ENCODE measurements around the gene IBA57. TPM values are rescaled to one million over a fixed set of nuclear protein-coding genes. Genes with fewer than 3 reads are reported as not detected.

Gene IBA57
- total RNA-seq, 1 donor from 2014 or later = 14.5 TPM

DNA sequence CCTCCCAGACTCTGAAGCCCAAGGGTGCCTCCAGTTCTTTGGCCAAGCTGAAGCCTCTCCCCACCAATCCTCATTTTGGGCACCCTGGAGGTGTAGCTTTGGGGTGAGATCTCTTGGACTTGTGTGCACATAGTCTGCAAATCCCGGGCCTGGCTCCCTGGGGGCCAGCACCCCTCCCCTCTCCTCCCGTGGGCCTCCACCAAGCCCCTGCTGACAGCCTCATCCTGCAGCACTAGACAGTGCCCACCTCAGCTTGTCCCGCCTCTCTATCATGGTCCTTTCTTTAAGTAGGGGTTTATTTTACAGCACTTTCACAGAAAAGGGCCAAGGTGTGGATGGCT is 12.7 kb upstream of the IBA57 start:
- H3K27ac Mint-ChIP-seq = no peak overlapping the region
- CTCF ChIA-PET = interaction anchor here (1.0 kb wide), 1 partner anchor 22 kb away, joined by 3 read pairs; no protein-coding TSS in a partner anchor
- DNase-seq = no peak
- no peaks in the 10 kb centered on the region for H3K9me3 Mint-ChIP-seq
- no peak overlapping the region for H3K4me3 Mint-ChIP-seq
- intact Hi-C loops (cut with micrococcal nuclease) = no loop called here
- no peaks in the 10 kb centered on the region for H3K27me3 Mint-ChIP-seq
- TF ChIP-seq, protein P1, sequence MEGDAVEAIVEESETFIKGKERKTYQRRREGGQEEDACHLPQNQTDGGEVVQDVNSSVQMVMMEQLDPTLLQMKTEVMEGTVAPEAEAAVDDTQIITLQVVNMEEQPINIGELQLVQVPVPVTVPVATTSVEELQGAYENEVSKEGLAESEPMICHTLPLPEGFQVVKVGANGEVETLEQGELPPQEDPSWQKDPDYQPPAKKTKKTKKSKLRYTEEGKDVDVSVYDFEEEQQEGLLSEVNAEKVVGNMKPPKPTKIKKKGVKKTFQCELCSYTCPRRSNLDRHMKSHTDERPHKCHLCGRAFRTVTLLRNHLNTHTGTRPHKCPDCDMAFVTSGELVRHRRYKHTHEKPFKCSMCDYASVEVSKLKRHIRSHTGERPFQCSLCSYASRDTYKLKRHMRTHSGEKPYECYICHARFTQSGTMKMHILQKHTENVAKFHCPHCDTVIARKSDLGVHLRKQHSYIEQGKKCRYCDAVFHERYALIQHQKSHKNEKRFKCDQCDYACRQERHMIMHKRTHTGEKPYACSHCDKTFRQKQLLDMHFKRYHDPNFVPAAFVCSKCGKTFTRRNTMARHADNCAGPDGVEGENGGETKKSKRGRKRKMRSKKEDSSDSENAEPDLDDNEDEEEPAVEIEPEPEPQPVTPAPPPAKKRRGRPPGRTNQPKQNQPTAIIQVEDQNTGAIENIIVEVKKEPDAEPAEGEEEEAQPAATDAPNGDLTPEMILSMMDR (IDR thresholded peaks at IDR 0.05) = no peak
- no peak for ATAC-seq (ENCODE audit: low read depth)
- peaks cover 2% of the 10 kb centered on the region for H3K4me1 Mint-ChIP-seq
- POLR2A ChIA-PET = interaction anchor here (0.7 to 1.7 kb wide), 2 partner anchors 13 to 977 kb away, joined by 3 to 9 read pairs; partner anchors contain the start of gene IBA57
- peaks cover 3% of the 10 kb centered on the region for H3K36me3 Mint-ChIP-seq (ENCODE audit: low read depth)

DNA sequence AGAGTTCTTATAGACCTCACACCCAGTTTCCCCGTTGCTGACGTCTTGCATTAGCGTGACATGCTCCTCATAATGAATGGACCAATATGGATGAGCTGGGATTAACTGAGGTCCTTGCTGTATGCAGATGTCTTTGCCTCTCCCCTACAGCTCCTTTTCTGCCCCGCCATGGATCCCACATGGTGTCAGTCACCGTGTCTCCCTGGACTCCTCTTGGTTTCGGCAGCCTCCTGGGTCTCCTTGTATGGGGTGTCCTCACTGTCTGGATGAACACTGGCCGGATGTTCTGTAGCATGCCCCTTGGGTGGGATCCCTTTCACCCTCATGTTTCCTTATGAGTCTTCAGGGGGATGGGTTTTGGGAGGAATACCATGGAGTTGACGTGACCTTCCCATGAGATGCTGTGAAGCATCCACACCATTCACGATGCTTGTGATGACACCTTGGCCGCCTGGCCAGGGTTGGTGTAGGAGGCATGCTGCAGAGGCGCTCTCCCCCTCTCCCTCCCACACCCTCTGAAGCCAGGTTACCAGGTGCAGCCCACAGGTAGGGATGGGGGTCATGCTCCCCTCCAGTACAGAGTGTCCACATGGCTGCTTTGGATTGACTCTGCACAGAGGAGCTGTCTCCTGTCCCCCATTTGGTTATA is 11.5 kb upstream of the IBA57 start:
- Mint-ChIP-seq H3K36me3 (ENCODE audit: low read depth) (no peaks in the 10 kb centered on the region), H3K4me3 (no peak overlapping the region), H3K4me1 (peaks cover 2% of the 10 kb centered on the region), H3K27ac (no peak overlapping the region), H3K9me3 (no peaks in the 10 kb centered on the region), H3K27me3 (no peaks in the 10 kb centered on the region)
- TF ChIP-seq, protein P1 (IDR thresholded peaks at IDR 0.05) = no peak
- intact Hi-C loops (cut with micrococcal nuclease) = no loop called here
- DNase-seq (no peak), ATAC-seq (ENCODE audit: low read depth) (no peak)
- ChIA-PET CTCF (no interaction called here), POLR2A (interaction anchor here (1.7 kb wide), 1 partner anchor 11 kb away, joined by 9 read pairs; the partner anchor contains the start of gene IBA57)

DNA sequence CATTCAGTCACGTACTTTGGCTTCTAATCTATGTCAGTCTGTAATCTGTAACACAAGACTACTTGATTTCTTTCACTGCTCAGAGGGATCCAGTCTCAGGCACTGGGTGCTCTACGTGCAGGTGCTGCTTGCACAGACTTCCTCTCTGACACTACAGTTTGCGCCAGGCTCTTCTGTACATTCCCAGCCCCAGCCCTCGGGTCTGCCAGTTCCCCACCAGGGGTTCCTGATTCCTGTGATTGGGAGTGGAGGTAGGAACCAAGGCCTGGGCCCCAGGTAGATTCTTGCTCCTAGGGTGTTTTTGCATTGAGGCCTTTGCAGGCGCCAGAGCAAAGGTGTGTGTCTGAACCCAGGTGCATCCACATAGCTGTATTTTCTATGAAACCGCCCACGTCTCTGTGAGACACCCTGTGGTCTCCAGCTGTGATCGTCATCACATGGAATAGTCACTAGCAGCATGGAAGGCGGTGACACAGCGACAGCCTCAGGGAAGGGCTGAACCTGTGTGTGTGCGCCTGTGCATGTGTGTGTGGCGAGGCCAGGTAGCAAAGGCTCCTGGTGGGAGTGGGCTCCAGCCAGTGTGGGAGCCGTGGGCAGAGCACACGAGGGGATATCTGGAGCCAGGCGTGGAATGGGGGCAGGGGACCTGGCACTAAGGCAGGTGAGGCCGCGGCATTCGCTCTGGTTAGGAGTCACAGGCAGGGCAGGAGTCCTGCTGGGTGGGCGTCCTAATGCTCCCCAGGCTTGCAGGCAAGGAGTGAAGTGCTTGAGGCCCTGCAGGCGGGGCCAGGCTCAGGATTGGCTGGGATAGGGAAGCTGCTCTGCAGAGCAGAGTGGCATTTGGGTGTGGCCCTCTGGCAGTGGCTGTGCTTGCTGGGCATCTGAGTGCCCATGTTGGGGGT is 10.7 kb upstream of the IBA57 start:
- CTCF ChIA-PET = no interaction called here
- intact Hi-C loops (cut with micrococcal nuclease) = no loop called here
- no peak for DNase-seq
- no peak overlapping the region for H3K27ac Mint-ChIP-seq
- TF ChIP-seq, protein P1 (IDR thresholded peaks at IDR 0.05) = no peak
- POLR2A ChIA-PET = no interaction called here
- no peaks in the 10 kb centered on the region for H3K27me3 Mint-ChIP-seq
- H3K4me1 Mint-ChIP-seq = peaks cover 2% of the 10 kb centered on the region
- H3K9me3 Mint-ChIP-seq = no peaks in the 10 kb centered on the region
- H3K4me3 Mint-ChIP-seq = no peak overlapping the region
- no peak for ATAC-seq (ENCODE audit: low read depth)
- H3K36me3 Mint-ChIP-seq (ENCODE audit: low read depth) = no peaks in the 10 kb centered on the region

DNA sequence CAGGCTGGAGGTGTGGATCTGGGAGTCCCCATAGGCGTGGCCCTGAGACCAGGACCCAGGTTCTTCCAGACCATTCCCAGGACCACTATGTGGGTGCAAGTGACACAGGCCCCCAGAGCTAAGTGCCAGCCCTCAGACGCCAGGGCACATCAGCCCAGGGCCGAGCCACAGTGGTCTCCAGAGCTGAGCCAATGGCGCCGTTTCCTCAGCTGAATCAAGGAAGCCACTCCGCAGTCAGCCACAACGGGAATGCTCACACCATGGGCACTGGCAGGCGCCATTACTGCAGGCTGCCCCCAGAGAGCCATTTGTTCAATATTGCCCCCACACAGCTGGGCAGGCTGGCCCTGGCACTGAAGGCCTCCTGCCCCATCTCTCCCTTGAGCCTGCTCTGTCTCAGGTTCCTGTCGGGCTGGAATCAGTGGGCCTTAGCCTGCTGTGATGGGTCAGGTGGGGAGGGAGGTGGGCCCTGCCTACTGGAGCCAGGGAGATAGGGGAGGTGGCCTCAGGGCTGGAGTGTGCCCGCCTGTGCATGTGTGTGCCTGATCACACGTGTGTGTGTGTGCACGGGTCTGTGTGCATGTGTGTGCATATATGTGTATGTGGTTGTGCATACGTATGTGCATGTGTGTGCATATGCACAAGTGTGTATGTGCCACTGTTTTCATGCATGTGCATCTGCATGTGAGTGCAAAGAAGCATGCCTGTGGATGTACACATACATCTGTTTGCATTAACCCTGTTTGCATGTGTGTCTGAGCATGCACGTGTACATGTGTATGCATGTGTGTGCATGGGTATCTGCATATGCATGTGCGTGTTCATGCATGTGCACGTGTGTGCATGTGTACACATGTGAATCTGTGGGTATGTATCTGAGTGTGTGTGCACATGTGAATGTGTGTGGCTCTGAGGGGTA is 9.7 kb upstream of the IBA57 start:
- no peak overlapping the region for H3K27ac Mint-ChIP-seq
- no peak overlapping the region for H3K4me3 Mint-ChIP-seq
- intact Hi-C loops (cut with micrococcal nuclease) = no loop called here
- H3K4me1 Mint-ChIP-seq = peaks cover 2% of the 10 kb centered on the region
- POLR2A ChIA-PET = no interaction called here
- H3K27me3 Mint-ChIP-seq = no peaks in the 10 kb centered on the region
- no peaks in the 10 kb centered on the region for H3K9me3 Mint-ChIP-seq
- ATAC-seq (ENCODE audit: low read depth) = no peak
- CTCF ChIA-PET = no interaction called here
- no peak for DNase-seq
- no peaks in the 10 kb centered on the region for H3K36me3 Mint-ChIP-seq (ENCODE audit: low read depth)
- TF ChIP-seq, protein P1 (IDR thresholded peaks at IDR 0.05) = no peak

Data from activated B cell treated with CpG ODN at 0.5 μM for 24 hours (primary cell).